HFF-Myc (cell line): ENCODE data around the gene EEA1.

Experiments used
- DNase-seq: peaks from one replicate; pipeline ENCODE4 v3.0.0-alpha.2; 2011; ENCODE audit warnings: low read depth; ENCODE audit errors: extremely low read depth
- H3K4me3 ChIP-seq: replicated peaks from 2 replicates; pipeline ENCODE4 v1.5.1; 2011; ENCODE audit warnings: low read depth, mild to moderate bottlenecking, control low read depth, low read length
- CTCF ChIP-seq: IDR thresholded peaks from 2 replicates; pipeline ENCODE4 v1.5.1; 2012; ENCODE audit warnings: mild to moderate bottlenecking, low read depth, low read length, control low read depth; ENCODE audit errors: missing control alignments

The EEA1 gene

GRCh38 chr12:92927436-92928281, 1.4 kb downstream of the EEA1 start:
- peak overlapping the region; percentile 74 for H3K4me3 ChIP-seq
- peak; percentile 49 for DNase-seq
- no peak for TF ChIP-seq CTCF

DNA sequence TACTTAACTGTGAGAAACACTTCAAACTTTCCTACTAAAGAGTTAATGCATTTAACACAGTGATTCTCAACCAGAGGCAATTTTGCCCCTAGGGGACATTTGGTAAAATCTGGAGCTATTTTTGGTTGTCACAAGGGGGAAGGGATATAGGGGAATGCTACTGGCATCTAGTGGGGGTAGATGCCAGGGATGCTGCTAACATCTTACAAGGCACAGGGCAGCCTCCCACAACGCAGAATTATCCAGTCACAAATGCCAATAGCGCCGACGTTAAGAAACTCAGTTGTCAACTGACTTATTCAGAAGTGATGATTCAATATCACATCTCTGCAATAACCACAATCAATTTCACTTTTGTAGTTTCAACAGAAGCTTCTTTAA, 2.0 kb downstream of the EEA1 start:
- no peak for DNase-seq
- TF ChIP-seq CTCF, result peak; percentile 24
- H3K4me3 ChIP-seq, result peak overlapping the region; percentile 74

- no peak for DNase-seq
- H3K4me3 ChIP-seq, result peak overlapping the region; percentile 74
- no peak for TF ChIP-seq CTCF
These were observed 2.5 kb downstream of the EEA1 start for GRCh38 chr12:92926549-92926948.

- no peak for TF ChIP-seq CTCF
- no peak overlapping the region for H3K4me3 ChIP-seq
- DNase-seq, result no peak
These were observed 7.2 kb downstream of the EEA1 start for GRCh38 chr12:92921877-92922276.

- DNase-seq, result no peak
- no peak for TF ChIP-seq CTCF
- no peak overlapping the region for H3K4me3 ChIP-seq
These were observed 13.7 kb downstream of the EEA1 start for GRCh38 chr12:92915365-92915764.

GRCh38 chr12:92914170-92914569, 14.9 kb downstream of the EEA1 start:
- no peak for DNase-seq
- no peak for TF ChIP-seq CTCF
- H3K4me3 ChIP-seq, result no peak overlapping the region
